GM19043 (cell line): Measurements from ENCODE around the gene PCSK2.

Source experiments
- ATAC-seq: cut with Tn5 transposase; IDR thresholded peaks from one replicate; pipeline ENCODE4 v1.9.1; 2021; ENCODE audit warnings: low read depth; ENCODE audit not compliant: unreplicated experiment

PCSK2 gene

GRCh38 chr20:17524560-17524959, 297.7 kb downstream of the PCSK2 start:
- ATAC-seq = no peak

- ATAC-seq = no peak
Measured at GRCh38 chr20:17525132-17525531, 298.3 kb downstream of the PCSK2 start.

- ATAC-seq = no peak
Measured at GRCh38 chr20:17525650-17526049, 298.8 kb downstream of the PCSK2 start.

- no peak for ATAC-seq
Measured at GRCh38 chr20:17529586-17529985, 302.7 kb downstream of the PCSK2 start.

GRCh38 chr20:17530153-17530552, 303.3 kb downstream of the PCSK2 start:
- no peak for ATAC-seq

- ATAC-seq = no peak
Measured at GRCh38 chr20:17530716-17531664, 304.1 kb downstream of the PCSK2 start, which contains the start of gene BFSP1. BFSP1 (minus strand) TSS chr20:17531379; CDS start chr20:17531329, 50 bp downstream.

- ATAC-seq = no peak
Measured at GRCh38 chr20:17531665-17532025, 304.8 kb downstream of the PCSK2 start.

- ATAC-seq = no peak
Measured at GRCh38 chr20:17533396-17533795, 306.6 kb downstream of the PCSK2 start.

GRCh38 chr20:17534077-17534476, 307.2 kb downstream of the PCSK2 start:
- no peak for ATAC-seq
